ENCODE measurements around the gene MET. TPM values are rescaled to one million over a fixed set of nuclear protein-coding genes. Genes with fewer than 3 reads are reported as not detected.
"Not testable (repeated sequence)": the region's sequence is repeated elsewhere in the genome, so short reads cannot be mapped to it uniquely, and the experiment has no call there.

Gene MET
- total RNA-seq, 1 donor, result 3.9 TPM

GRCh38 chr7:116800594-116800993 lies 128.6 kb downstream of the MET start:
- Histone ChIP-seq H3K4me1 (ENCODE audit: insufficient read depth, low read length) (no peaks in the 10 kb centered on the region), H3K27me3 (ENCODE audit: insufficient read depth, low read length) (peaks cover 2% of the 10 kb centered on the region), H3K4me3 (ENCODE audit: low read length) (no peak overlapping the region), H3K9me3 (ENCODE audit: low read depth, low read length) (no peaks in the 10 kb centered on the region)

- Histone ChIP-seq H3K4me3 (ENCODE audit: low read length) (no peak overlapping the region), H3K27me3 (ENCODE audit: insufficient read depth, low read length) (peaks cover 2% of the 10 kb centered on the region), H3K4me1 (ENCODE audit: insufficient read depth, low read length) (no peaks in the 10 kb centered on the region), H3K9me3 (ENCODE audit: low read depth, low read length) (no peaks in the 10 kb centered on the region)
Measured at GRCh38 chr7:116801092-116801710, 129.2 kb downstream of the MET start.

GRCh38 chr7:116802144-116802745 lies 130.2 kb downstream of the MET start:
- H3K4me3 ChIP-seq (ENCODE audit: low read length), result no peak overlapping the region
- H3K9me3 ChIP-seq (ENCODE audit: low read depth, low read length), result no peaks in the 10 kb centered on the region
- H3K27me3 ChIP-seq (ENCODE audit: insufficient read depth, low read length), result peaks cover 2% of the 10 kb centered on the region
- H3K4me1 ChIP-seq (ENCODE audit: insufficient read depth, low read length), result no peaks in the 10 kb centered on the region

- Histone ChIP-seq H3K4me1 (ENCODE audit: insufficient read depth, low read length) (no peaks in the 10 kb centered on the region), H3K27me3 (ENCODE audit: insufficient read depth, low read length) (peaks cover 2% of the 10 kb centered on the region), H3K9me3 (ENCODE audit: low read depth, low read length) (no peaks in the 10 kb centered on the region), H3K4me3 (ENCODE audit: low read length) (no peak overlapping the region)
Measured at GRCh38 chr7:116802746-116803152, 130.8 kb downstream of the MET start.

- H3K4me3 ChIP-seq (ENCODE audit: low read length), result no peak overlapping the region
- no peaks in the 10 kb centered on the region for H3K4me1 ChIP-seq (ENCODE audit: insufficient read depth, low read length)
- H3K9me3 ChIP-seq (ENCODE audit: low read depth, low read length), result no peaks in the 10 kb centered on the region
- peaks cover 2% of the 10 kb centered on the region for H3K27me3 ChIP-seq (ENCODE audit: insufficient read depth, low read length)
Measured at GRCh38 chr7:116804471-116804870, 132.5 kb downstream of the MET start.

GRCh38 chr7:116805100-116805544 lies 133.1 kb downstream of the MET start:
- no peaks in the 10 kb centered on the region for H3K4me1 ChIP-seq (ENCODE audit: insufficient read depth, low read length)

GRCh38 chr7:116806046-116806944 lies 134.3 kb downstream of the MET start:
- H3K4me1 ChIP-seq (ENCODE audit: insufficient read depth, low read length), result no peaks in the 10 kb centered on the region
- H3K9me3 ChIP-seq (ENCODE audit: low read depth, low read length), result no peaks in the 10 kb centered on the region
- H3K27me3 ChIP-seq (ENCODE audit: insufficient read depth, low read length), result peaks cover under 1% of the 10 kb centered on the region
- H3K4me3 ChIP-seq (ENCODE audit: low read length), result no peak overlapping the region

More at GRCh38 chr7:116805100-116805544, 133.1 kb downstream of the MET start:
- Histone ChIP-seq H3K4me3 (ENCODE audit: low read length) (no peak overlapping the region), H3K9me3 (ENCODE audit: low read depth, low read length) (no peaks in the 10 kb centered on the region), H3K27me3 (ENCODE audit: insufficient read depth, low read length) (peaks cover 2% of the 10 kb centered on the region)

GRCh38 chr7:116807011-116807560 lies 135.1 kb downstream of the MET start:
- Histone ChIP-seq H3K4me1 (ENCODE audit: insufficient read depth, low read length) (no peaks in the 10 kb centered on the region), H3K4me3 (ENCODE audit: low read length) (no peak overlapping the region), H3K9me3 (ENCODE audit: low read depth, low read length) (no peaks in the 10 kb centered on the region), H3K27me3 (ENCODE audit: insufficient read depth, low read length) (no peaks in the 10 kb centered on the region)

GRCh38 chr7:116809636-116810266 lies 137.8 kb downstream of the MET start:
- Histone ChIP-seq H3K27me3 (ENCODE audit: insufficient read depth, low read length) (no peaks in the 10 kb centered on the region), H3K4me3 (ENCODE audit: low read length) (no peak overlapping the region), H3K9me3 (ENCODE audit: low read depth, low read length) (no peaks in the 10 kb centered on the region), H3K4me1 (ENCODE audit: insufficient read depth, low read length) (no peaks in the 10 kb centered on the region)

GRCh38 chr7:116810267-116811116 lies 138.5 kb downstream of the MET start:
- no peaks in the 10 kb centered on the region for H3K27me3 ChIP-seq (ENCODE audit: insufficient read depth, low read length)
- no peaks in the 10 kb centered on the region for H3K4me1 ChIP-seq (ENCODE audit: insufficient read depth, low read length)
- no peaks in the 10 kb centered on the region for H3K9me3 ChIP-seq (ENCODE audit: low read depth, low read length)
- no peak overlapping the region for H3K4me3 ChIP-seq (ENCODE audit: low read length)

- H3K4me3 ChIP-seq (ENCODE audit: low read length), result no peak overlapping the region
- H3K9me3 ChIP-seq (ENCODE audit: low read depth, low read length), result no peaks in the 10 kb centered on the region
- no peaks in the 10 kb centered on the region for H3K4me1 ChIP-seq (ENCODE audit: insufficient read depth, low read length)
- H3K27me3 ChIP-seq (ENCODE audit: insufficient read depth, low read length), result no peaks in the 10 kb centered on the region
Measured at GRCh38 chr7:116811768-116812167, 139.8 kb downstream of the MET start.

- no peaks in the 10 kb centered on the region for H3K27me3 ChIP-seq (ENCODE audit: insufficient read depth, low read length)
- H3K4me1 ChIP-seq (ENCODE audit: insufficient read depth, low read length), result no peaks in the 10 kb centered on the region
- H3K9me3 ChIP-seq (ENCODE audit: low read depth, low read length), result no peaks in the 10 kb centered on the region
- H3K4me3 ChIP-seq (ENCODE audit: low read length), result no peak overlapping the region
Measured at GRCh38 chr7:116812860-116813259, 140.9 kb downstream of the MET start.

GRCh38 chr7:116813371-116813770 lies 141.4 kb downstream of the MET start:
- not testable (repeated sequence) for H3K9me3 ChIP-seq (ENCODE audit: low read depth, low read length); H3K27me3 ChIP-seq (ENCODE audit: insufficient read depth, low read length); H3K4me3 ChIP-seq (ENCODE audit: low read length); H3K4me1 ChIP-seq (ENCODE audit: insufficient read depth, low read length)

GRCh38 chr7:116815041-116815440 lies 143.0 kb downstream of the MET start:
- Histone ChIP-seq H3K9me3 (ENCODE audit: low read depth, low read length) (no peaks in the 10 kb centered on the region), H3K4me3 (ENCODE audit: low read length) (no peak overlapping the region), H3K4me1 (ENCODE audit: insufficient read depth, low read length) (no peaks in the 10 kb centered on the region), H3K27me3 (ENCODE audit: insufficient read depth, low read length) (no peaks in the 10 kb centered on the region)
